A549 (cell line): ENCODE measurements around the gene UBE2D4.

ENCODE experiments used
- CEBPB ChIP-seq, 2 experiments: fragments of >200 bp in 1 of 2; sonication (Bioruptor Twin) in 1 of 2; formaldehyde crosslinking in 1 of 2; IDR thresholded peaks; 2 replicates each; pipeline ENCODE4 v1.6.1; 2012 to 2016
- ESRRA ChIP-seq: fragments of 150-350 bp; IDR thresholded peaks from 2 replicates; pipeline ENCODE4 v1.6.1; 2014; ENCODE audit warnings: mild to moderate bottlenecking, low read length, borderline replicate concordance
- FOSB ChIP-seq: fragments of 250-450 bp; sonication (Bioruptor Pico); IDR thresholded peaks from 2 replicates; pipeline ENCODE4 v1.5.0; 2020; ENCODE audit warnings: mild to moderate bottlenecking, moderate library complexity
- FOSL2 ChIP-seq, 2 experiments: fragments of 450-650 bp in 1 of 2; fragments of >200 bp in 1 of 2; sonication (Bioruptor Twin) in 1 of 2; formaldehyde crosslinking; IDR thresholded peaks; 2 replicates each; pipeline versions ENCODE4 v1.5.0 to v1.6.1; 2016 to 2020; ENCODE audit warnings: mild to moderate bottlenecking in 1 of 2, moderate library complexity in 1 of 2
- POLR2A ChIP-seq: IDR thresholded peaks from 2 replicates; pipeline ENCODE4 v1.6.1; 2012; ENCODE audit warnings: mild to moderate bottlenecking, low read length
- RCOR1 ChIP-seq: fragments of 150-350 bp; IDR thresholded peaks from 2 replicates; pipeline ENCODE4 v1.6.1; 2014; ENCODE audit warnings: antibody characterized with exemption, low read length, low read depth
- RFX5 ChIP-seq: fragments of 450-650 bp; IDR thresholded peaks from 2 replicates; pipeline ENCODE4 v1.7.1; 2014; ENCODE audit warnings: antibody characterized with exemption, mild to moderate bottlenecking, moderate library complexity
- RNF2 ChIP-seq: fragments of 200-600 bp; sonication (generic); IDR thresholded peaks from 2 replicates; pipeline ENCODE4 v1.6.1; 2016; ENCODE audit warnings: low read depth, mild to moderate bottlenecking, antibody characterized with exemption, moderate library complexity, borderline replicate concordance
- SREBF2 ChIP-seq: fragments of 450-650 bp; IDR thresholded peaks from 2 replicates; pipeline ENCODE4 v1.6.1; 2014; ENCODE audit warnings: mild to moderate bottlenecking, moderate library complexity
- TF ChIP-seq, protein P1 (sequence below): fragments of >200 bp; sonication (Bioruptor Twin); formaldehyde crosslinking; IDR thresholded peaks from 3 replicates; pipeline ENCODE4 v1.5.1; 2016
- TF ChIP-seq, protein P2 (sequence below): IDR thresholded peaks from 2 replicates; pipeline ENCODE4 v1.6.1; 2012

DNA sequence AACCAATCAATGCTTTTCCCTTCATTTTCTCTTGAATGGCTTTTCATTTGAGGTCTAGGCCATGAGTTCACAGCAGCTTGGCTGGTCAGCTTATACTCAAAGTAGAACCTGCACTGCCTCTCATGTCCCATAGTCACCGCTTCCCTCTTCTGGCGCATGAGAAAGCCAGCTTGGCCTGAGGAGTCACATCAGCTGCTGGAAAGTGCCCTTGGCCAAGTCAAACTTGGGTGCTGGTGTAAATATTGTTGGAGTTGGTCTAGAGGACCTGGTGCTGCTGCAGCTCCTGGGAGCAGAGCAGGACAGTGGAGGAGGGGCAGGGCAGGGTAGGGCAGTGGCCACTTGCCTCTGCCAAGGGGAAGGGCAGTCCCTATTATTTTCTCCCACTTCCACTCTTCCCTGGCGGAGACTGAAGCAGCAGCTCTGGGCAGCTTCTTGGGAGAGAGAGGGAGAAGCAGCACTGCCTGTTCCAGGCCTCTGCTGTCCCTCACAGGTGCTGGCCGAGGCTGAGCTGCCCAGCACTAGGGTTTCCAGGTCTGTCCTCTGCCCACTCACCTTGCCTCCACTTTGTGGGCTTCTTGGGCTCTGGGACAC lies 12.8 kb downstream of the UBE2D4 start:
- no peak for TF ChIP-seq FOSL2 (IDR thresholded peaks at IDR 0.05)
- TF ChIP-seq FOSL2 (CRISPR knock-in tag; IDR thresholded peaks at IDR 0.05): no peak
- TF ChIP-seq FOSB: no peak
- no peak for TF ChIP-seq ESRRA
- no peak for TF ChIP-seq POLR2A
- no peak for TF ChIP-seq SREBF2
- TF ChIP-seq, protein P1, sequence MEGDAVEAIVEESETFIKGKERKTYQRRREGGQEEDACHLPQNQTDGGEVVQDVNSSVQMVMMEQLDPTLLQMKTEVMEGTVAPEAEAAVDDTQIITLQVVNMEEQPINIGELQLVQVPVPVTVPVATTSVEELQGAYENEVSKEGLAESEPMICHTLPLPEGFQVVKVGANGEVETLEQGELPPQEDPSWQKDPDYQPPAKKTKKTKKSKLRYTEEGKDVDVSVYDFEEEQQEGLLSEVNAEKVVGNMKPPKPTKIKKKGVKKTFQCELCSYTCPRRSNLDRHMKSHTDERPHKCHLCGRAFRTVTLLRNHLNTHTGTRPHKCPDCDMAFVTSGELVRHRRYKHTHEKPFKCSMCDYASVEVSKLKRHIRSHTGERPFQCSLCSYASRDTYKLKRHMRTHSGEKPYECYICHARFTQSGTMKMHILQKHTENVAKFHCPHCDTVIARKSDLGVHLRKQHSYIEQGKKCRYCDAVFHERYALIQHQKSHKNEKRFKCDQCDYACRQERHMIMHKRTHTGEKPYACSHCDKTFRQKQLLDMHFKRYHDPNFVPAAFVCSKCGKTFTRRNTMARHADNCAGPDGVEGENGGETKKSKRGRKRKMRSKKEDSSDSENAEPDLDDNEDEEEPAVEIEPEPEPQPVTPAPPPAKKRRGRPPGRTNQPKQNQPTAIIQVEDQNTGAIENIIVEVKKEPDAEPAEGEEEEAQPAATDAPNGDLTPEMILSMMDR: no peak
- TF ChIP-seq RCOR1: no peak
- no peak for TF ChIP-seq CEBPB (IDR thresholded peaks at IDR 0.05)
- no peak for TF ChIP-seq RFX5
- TF ChIP-seq, protein P2, sequence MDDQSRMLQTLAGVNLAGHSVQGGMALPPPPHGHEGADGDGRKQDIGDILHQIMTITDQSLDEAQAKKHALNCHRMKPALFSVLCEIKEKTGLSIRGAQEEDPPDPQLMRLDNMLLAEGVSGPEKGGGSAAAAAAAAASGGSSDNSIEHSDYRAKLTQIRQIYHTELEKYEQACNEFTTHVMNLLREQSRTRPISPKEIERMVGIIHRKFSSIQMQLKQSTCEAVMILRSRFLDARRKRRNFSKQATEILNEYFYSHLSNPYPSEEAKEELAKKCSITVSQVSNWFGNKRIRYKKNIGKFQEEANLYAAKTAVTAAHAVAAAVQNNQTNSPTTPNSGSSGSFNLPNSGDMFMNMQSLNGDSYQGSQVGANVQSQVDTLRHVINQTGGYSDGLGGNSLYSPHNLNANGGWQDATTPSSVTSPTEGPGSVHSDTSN: no peak
- no peak for TF ChIP-seq RNF2
